Measurements from ENCODE around the gene SNN.

- TF ChIP-seq CTCF (conservative IDR thresholded peaks at IDR 0.05; ENCODE audit: low read depth, low read length) (no peak), EZH2 (IDR thresholded peaks at IDR 0.05; ENCODE audit: borderline replicate concordance, low read depth, low read length, poor library complexity, severe bottlenecking) (no peak)
These were observed 50.9 kb downstream of the SNN start for GRCh38 chr16:11719171-11719570.

All from A673 (cell line).